HFFc6 (cell line): ENCODE results near the gene CELF4. TPM values are rescaled to one million over a fixed set of nuclear protein-coding genes. Genes with fewer than 3 reads are reported as not detected.

Experiments used
- DNase-seq: peaks from one replicate; pipeline ENCODE4 v3.0.0-alpha.2; 2018
- H3K27ac Mint-ChIP-seq: 2 replicates; pipeline ENCODE4 v1.8.0; 2020; ENCODE audit warnings: mild to moderate bottlenecking, mixed read lengths
- H3K27me3 Mint-ChIP-seq: 2 replicates; pipeline ENCODE4 v1.8.0; 2021; ENCODE audit warnings: mild to moderate bottlenecking, moderate library complexity, mixed read lengths; ENCODE audit not compliant: insufficient read depth
- H3K36me3 Mint-ChIP-seq: 2 replicates; pipeline ENCODE4 v1.8.0; 2021; ENCODE audit warnings: low read depth, mixed read lengths
- H3K4me1 Mint-ChIP-seq: 2 replicates; pipeline ENCODE4 v1.8.0; 2020; ENCODE audit warnings: low read depth, mixed read lengths
- H3K4me3 Mint-ChIP-seq: 2 replicates; pipeline ENCODE4 v1.8.0; 2020; ENCODE audit warnings: mild to moderate bottlenecking, moderate library complexity, mixed read lengths
- H3K9me3 Mint-ChIP-seq: 2 replicates; pipeline ENCODE4 v1.8.0; 2020; ENCODE audit warnings: mild to moderate bottlenecking, mixed read lengths
- total RNA-seq, 6 experiments: library from RNA; stranded (reverse); fragmentation: NEBNext Ultra II Directional; extraction: Animal tissue kit (Norgen Biotek cat#: 25700); gene quantifications; 2 replicates in 1 of 6; 3 replicates in 5 of 6; pipeline ENCODE4 v1.2.3, GENCODE V29; 2021
- TF ChIP-seq, protein P1 (sequence below): fragments of 200-600 bp; sonication (generic); IDR thresholded peaks from 2 replicates; pipeline ENCODE4 v1.5.0; 2021; ENCODE audit warnings: antibody characterized with exemption, mild to moderate bottlenecking

The CELF4 gene
- total RNA-seq, 6 experiments from 2014 or later = not detected

DNA sequence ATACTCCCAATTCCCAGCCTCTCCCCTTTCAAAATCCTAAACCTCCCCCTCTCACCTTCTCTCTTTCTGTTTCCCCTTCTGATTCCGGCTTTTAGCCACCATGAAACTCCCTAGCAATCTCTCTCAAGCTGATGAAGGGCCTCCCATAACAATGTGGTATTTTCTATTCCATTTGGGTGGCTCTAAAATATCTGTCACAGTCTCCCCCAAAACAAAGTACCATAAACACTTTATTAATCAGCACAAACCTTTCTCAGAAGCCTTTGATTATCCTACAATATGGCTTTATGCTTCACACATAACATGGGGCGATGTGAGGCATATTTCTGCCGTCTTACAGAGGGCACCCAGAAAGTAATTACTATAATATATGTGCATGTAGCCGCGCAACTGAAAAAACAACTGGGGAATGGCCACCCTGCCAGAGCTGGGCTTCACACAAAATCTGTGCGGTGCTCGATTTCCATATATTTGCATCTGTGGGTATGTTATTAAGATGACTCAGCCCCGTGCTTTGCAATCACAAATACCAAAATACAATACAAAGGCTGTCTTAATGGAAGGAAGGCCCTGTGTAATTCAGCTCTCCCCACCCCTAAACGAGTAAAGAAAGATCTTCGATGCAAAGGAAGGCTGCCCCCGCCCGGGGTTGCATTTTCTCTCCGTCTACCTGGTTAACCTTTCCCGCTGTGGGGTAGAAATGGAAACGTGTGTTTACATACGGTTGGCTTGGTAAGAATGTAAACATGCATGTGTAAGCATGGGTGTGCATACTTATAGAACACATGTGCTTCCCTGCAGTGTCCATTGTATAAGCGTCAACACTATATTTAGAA, 81.4 kb downstream of the CELF4 start:
- Mint-ChIP-seq H3K4me3 (no peak overlapping the region), H3K36me3 (no peaks in the 10 kb centered on the region), H3K27me3 (peaks cover 46% of the 10 kb centered on the region), H3K9me3 (no peaks in the 10 kb centered on the region), H3K4me1 (no peaks in the 10 kb centered on the region), H3K27ac (no peak overlapping the region)
- TF ChIP-seq, protein P1, sequence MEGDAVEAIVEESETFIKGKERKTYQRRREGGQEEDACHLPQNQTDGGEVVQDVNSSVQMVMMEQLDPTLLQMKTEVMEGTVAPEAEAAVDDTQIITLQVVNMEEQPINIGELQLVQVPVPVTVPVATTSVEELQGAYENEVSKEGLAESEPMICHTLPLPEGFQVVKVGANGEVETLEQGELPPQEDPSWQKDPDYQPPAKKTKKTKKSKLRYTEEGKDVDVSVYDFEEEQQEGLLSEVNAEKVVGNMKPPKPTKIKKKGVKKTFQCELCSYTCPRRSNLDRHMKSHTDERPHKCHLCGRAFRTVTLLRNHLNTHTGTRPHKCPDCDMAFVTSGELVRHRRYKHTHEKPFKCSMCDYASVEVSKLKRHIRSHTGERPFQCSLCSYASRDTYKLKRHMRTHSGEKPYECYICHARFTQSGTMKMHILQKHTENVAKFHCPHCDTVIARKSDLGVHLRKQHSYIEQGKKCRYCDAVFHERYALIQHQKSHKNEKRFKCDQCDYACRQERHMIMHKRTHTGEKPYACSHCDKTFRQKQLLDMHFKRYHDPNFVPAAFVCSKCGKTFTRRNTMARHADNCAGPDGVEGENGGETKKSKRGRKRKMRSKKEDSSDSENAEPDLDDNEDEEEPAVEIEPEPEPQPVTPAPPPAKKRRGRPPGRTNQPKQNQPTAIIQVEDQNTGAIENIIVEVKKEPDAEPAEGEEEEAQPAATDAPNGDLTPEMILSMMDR = no peak
- no peak for DNase-seq

DNA sequence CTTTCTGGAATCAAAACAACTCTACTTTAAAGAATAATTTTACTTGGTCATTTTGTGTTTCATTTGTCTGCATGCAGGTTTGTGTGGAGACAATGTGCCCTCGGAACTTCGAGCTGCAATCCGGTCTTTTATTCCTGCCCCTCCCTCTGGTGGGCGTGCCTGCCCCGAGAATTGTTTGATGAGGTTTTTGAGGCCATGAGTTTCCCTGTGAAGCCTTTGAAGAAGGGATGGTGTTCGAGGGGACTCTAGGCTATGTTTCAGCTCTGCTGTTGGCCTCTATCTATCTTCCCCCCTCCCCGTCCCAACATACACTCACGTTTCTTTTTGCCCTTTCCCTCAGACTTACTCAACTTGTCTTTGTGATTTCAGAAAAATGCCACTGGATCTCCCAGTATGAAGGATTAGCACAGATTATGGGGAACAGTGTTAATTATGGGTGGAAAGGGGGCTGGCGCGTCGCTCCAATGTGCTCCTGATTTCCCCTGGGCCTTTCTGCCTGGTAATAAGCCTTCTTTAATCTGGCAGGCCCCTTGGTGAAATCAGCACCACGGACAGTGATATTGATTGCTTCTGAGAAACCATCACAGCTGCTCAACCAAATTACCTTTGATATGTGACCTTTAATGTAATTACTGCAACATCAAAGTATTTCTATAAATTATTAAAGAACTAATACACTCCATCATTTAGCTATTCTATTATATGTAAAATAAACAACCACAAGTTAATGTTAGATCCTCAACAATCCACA, 82.2 kb downstream of the CELF4 start:
- H3K4me3 Mint-ChIP-seq = no peak overlapping the region
- DNase-seq = no peak
- H3K27ac Mint-ChIP-seq = no peak overlapping the region
- H3K27me3 Mint-ChIP-seq = peaks cover 47% of the 10 kb centered on the region
- H3K9me3 Mint-ChIP-seq = no peaks in the 10 kb centered on the region
- H3K36me3 Mint-ChIP-seq = no peaks in the 10 kb centered on the region
- H3K4me1 Mint-ChIP-seq = no peaks in the 10 kb centered on the region
- TF ChIP-seq, protein P1 = no peak

DNA sequence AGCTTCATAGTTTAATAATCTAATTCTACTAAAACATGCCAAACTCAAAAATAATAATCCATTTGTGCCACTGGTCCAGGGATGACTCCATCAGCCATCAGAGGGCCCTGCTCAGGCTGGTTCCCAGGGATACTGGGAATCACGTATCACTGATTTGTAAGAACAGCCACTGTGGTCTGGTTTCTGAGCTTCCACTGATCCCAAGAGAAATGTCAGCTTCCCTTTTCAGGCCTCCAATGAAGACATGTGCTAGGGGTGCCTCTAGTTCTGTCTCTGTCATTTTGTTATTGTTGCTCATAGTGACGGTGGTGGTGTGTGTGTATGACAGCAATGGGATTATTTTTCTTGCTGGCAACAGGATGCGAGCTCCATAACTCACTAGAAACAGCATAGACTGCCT, 83.2 kb downstream of the CELF4 start:
- DNase-seq = no peak
- no peaks in the 10 kb centered on the region for H3K36me3 Mint-ChIP-seq
- H3K9me3 Mint-ChIP-seq = no peaks in the 10 kb centered on the region
- TF ChIP-seq, protein P1 = no peak
- H3K27ac Mint-ChIP-seq = no peak overlapping the region
- H3K4me1 Mint-ChIP-seq = no peaks in the 10 kb centered on the region
- no peak overlapping the region for H3K4me3 Mint-ChIP-seq
- peaks cover 40% of the 10 kb centered on the region for H3K27me3 Mint-ChIP-seq

DNA sequence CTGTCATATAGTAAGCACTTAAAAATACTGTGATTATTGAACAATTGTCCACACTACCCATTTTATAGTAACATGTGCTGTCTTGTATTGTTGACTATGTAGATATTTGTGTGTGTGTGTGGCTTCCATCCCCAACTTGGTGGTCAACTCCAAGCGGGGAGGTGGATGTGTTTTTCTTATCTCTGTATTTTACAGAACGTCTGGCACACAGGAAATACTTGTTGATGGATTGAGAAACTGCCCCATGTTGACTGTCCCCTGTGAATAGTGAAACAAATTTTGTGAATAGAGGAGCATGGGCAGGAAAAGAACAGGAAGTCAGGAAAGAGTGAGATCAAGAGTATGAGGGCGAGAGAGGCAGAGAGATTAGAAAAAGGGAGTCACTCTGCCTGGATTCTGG, 83.6 kb downstream of the CELF4 start:
- Mint-ChIP-seq H3K4me3 (no peak overlapping the region), H3K27ac (no peak overlapping the region), H3K9me3 (no peaks in the 10 kb centered on the region), H3K4me1 (no peaks in the 10 kb centered on the region), H3K36me3 (no peaks in the 10 kb centered on the region), H3K27me3 (peaks cover 39% of the 10 kb centered on the region)
- no peak for DNase-seq
- TF ChIP-seq, protein P1 = no peak

DNA sequence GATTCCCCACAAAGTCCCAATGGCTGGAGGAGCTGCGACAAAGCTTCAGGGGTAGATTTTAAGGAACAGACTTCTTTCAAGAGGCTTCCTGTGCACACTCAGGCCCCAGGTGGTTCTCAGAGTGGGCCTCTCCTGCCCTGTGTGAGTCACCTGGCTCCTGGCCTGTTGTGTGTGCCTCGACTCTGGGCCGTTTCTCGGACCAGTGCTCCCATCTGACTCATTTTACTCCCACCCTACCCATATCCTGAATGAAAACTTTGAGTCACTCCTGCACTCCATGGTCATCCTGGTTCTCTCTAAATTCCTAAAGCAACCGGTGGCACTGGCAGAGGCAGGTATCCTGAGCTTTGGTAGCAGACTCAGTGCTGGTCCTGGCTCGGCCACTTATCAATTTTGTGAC, 84.1 kb downstream of the CELF4 start:
- Mint-ChIP-seq H3K27me3 (peaks cover 34% of the 10 kb centered on the region), H3K27ac (no peak overlapping the region), H3K36me3 (no peaks in the 10 kb centered on the region), H3K4me3 (no peak overlapping the region), H3K9me3 (no peaks in the 10 kb centered on the region), H3K4me1 (no peaks in the 10 kb centered on the region)
- TF ChIP-seq, protein P1 = no peak
- DNase-seq = no peak
